ENCODE measurements around the gene CMBL.

CMBL gene

DNA sequence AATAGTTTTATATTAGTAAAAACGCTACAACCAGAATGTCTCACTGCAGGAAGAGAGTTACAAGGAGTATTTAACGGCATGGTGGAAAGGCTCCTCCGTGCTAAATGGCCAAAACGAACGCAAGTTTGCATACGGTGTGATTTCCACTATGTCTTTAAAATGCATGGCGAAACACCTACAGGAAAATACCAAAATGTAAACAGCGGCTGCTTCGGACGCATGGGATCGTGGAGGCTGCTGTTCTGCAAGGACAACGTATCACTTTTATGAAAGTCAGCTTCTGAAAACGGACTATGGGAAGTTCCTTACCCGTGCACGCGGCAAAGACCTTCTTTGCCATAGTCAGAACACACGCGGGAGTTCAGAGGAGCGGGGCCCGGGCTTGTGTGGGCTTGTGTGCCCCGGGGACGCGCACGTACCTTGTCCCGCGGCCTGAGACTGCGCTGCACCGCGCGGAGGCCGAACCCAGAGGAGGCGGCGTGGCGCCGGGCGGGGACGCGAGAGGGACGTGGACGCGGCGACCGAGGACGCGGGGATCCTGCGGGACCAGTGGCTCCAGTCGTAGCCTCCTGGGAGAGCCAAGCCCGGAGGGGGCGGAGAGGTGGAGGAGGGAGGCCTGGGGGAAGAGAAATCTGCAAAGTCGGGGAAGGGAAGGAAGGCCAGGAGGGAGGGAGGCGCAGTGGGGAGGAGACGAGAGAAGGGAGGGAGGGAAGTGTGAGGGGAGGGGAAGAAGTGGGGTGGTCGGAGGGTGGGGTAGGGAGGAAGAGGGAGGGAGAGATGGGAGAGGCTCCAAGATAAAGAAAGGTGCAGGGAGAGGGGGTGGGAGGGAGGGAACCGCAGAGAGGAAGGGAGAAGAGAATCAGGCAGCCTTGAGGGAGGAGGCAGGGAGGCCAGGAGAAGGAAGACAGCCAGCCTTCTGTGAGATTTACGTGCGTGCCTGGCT lies at the start of gene CMBL:
TSS of gene CMBL (minus strand) at position 697 of the 943 bp plus-strand sequence. CDS start 17,140 bp downstream, outside the sequence.
- H3K4me3 ChIP-seq (ENCODE audit: low read depth, low read length): peak within 1 kb of the TSS; percentile 58
- DNase-seq (ENCODE audit: low read depth, low spot score): peak; percentile 70
- in situ Hi-C loops (cut with HindIII; ENCODE audit: low sequenced_read_pairs): no loop called here
- TF ChIP-seq, protein P1, sequence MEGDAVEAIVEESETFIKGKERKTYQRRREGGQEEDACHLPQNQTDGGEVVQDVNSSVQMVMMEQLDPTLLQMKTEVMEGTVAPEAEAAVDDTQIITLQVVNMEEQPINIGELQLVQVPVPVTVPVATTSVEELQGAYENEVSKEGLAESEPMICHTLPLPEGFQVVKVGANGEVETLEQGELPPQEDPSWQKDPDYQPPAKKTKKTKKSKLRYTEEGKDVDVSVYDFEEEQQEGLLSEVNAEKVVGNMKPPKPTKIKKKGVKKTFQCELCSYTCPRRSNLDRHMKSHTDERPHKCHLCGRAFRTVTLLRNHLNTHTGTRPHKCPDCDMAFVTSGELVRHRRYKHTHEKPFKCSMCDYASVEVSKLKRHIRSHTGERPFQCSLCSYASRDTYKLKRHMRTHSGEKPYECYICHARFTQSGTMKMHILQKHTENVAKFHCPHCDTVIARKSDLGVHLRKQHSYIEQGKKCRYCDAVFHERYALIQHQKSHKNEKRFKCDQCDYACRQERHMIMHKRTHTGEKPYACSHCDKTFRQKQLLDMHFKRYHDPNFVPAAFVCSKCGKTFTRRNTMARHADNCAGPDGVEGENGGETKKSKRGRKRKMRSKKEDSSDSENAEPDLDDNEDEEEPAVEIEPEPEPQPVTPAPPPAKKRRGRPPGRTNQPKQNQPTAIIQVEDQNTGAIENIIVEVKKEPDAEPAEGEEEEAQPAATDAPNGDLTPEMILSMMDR (IDR thresholded peaks at IDR 0.05; ENCODE audit: low read depth, low read length): no peak

DNA sequence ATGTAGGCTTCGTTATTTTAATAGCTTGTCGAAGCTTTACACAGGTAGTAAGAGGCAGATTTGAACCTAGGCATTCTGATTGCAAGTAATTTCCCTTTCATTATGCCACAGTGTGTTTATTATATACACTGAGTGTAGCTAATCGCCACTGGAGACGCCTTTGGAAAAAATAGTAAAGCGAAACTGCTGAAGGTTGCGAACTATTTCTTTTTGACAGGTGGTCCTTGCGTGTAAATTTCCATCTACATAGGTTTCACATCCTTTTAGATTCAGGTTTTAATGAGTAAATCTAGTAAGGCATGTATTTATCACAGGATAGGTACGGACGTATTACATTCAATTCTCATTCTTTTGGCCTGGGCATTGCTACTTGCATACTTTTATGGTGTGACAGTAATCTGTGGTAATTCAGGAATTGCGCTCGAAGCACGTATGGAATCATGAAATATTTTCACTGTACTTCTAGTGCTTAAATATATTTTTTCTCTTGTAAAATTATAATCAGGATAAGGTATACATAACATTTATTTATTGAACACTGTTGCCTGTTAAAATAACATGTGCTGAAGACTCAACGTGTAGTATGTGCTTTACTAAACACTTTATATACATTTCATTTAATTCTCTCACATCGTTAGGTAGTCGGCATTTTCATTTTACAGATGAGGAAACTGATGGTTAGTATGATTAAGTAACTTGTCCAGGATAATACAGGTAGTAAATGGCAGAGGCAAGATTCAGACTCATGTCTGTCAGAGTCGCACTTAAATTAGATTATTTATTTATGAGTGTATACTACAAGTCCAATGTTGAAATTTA lies 47.6 kb upstream of the CMBL start:
- in situ Hi-C loops (cut with HindIII; ENCODE audit: low sequenced_read_pairs): no loop called here
- DNase-seq (ENCODE audit: low read depth, low spot score): peak; percentile 44
- TF ChIP-seq, protein P1 (IDR thresholded peaks at IDR 0.05; ENCODE audit: low read depth, low read length): no peak
- H3K4me3 ChIP-seq (ENCODE audit: low read depth, low read length): peak overlapping the region; percentile 80

DNA sequence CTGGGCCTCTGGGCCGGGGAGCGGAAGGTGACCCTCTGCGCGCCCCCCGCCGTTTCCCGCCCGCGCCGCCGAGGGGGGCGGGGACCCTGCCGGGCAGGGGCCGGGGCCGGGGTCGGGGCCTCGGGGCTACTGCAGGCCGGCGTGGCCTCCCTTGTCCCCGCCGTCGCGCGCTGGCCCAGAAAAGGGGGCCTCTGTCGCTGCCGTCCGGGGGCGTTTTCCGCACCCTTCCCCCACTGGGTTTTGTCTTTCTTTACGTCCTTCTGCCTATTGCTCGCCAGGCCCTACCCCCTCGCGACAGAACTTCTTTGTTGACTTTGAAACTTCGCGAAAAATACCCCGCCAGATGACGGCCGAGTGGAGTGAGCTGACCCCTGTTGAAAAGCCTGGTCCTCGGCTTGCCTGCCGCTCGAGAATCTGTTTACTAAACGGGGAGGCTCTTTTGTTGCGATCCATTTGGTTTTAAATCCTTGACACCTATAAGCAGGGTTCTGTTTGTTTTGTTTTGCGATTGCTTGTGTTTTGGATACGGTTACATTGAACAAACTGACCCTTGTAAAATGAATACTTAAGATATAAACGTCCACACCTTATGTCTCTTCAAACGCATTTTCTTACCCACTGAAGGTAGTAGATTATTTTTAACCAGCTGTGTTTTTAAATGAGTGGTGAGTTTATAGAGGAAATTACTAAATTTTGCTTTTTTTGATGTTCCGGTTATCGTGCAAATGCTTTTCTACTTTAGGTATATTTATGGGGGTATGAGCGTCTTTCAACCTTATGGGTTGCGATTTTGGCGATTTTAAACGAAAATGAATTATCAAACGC lies 46.6 kb upstream of the CMBL start:
- in situ Hi-C loops (cut with HindIII; ENCODE audit: low sequenced_read_pairs): no loop called here

DNA sequence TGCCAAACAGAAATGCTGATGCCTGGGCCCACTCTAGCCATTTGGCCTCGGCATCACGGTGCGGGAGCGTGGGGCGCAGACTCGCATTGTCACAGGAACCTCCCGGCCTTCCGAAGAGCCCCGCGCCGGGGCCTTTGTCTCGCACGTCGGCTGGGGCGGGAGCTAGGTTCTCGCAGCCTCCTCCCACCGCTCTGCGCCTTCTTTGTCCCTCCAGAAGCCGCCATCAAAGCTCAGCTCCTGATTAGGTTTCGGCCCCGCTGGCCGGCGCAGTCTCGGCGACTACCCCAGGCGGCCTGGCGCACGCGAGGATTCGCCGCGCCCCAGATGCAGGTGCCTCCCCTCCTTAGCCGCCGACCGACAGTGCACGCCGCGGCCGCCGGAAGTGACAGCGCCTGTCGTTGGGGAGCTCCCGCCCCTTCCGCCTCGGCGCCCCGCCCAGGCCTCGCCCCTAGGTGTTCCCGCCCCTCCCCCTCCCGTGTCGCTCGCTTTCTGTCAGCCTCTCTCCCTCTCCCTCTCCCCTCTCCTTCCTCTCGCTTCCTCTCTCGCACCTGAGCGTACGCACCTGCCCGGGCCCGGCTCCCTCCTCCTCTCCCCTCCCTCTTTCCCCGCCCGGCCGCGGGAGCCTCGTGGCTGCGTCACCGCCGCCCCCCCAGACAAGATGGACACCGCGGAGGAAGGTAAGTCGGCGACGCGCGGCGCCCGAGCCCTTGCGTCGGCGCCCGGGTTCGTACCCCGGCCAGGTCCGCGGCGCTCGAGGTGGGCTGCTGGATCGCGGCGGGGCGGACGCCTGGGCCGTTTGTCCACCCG lies 45.7 kb upstream of the CMBL start, which contains the start of gene MARCHF6:
TSS of gene MARCHF6 (plus strand) at position 455 of the 807 bp plus-strand sequence. CDS start at position 659, 204 bp downstream.
- TF ChIP-seq, protein P1 (IDR thresholded peaks at IDR 0.05; ENCODE audit: low read depth, low read length): no peak
- H3K4me3 ChIP-seq (ENCODE audit: low read depth, low read length): peak within 1 kb of the TSS; percentile 80
- DNase-seq (ENCODE audit: low read depth, low spot score): peak; percentile 91
- in situ Hi-C loops (cut with HindIII; ENCODE audit: low sequenced_read_pairs): no loop called here

More for the DNA sequence above, 46.6 kb upstream of the CMBL start:
- TF ChIP-seq, protein P1 (IDR thresholded peaks at IDR 0.05; ENCODE audit: low read depth, low read length): no peak
- H3K4me3 ChIP-seq (ENCODE audit: low read depth, low read length): peak overlapping the region; percentile 80
- peak; percentile 42 for DNase-seq (ENCODE audit: low read depth, low spot score)

DNA sequence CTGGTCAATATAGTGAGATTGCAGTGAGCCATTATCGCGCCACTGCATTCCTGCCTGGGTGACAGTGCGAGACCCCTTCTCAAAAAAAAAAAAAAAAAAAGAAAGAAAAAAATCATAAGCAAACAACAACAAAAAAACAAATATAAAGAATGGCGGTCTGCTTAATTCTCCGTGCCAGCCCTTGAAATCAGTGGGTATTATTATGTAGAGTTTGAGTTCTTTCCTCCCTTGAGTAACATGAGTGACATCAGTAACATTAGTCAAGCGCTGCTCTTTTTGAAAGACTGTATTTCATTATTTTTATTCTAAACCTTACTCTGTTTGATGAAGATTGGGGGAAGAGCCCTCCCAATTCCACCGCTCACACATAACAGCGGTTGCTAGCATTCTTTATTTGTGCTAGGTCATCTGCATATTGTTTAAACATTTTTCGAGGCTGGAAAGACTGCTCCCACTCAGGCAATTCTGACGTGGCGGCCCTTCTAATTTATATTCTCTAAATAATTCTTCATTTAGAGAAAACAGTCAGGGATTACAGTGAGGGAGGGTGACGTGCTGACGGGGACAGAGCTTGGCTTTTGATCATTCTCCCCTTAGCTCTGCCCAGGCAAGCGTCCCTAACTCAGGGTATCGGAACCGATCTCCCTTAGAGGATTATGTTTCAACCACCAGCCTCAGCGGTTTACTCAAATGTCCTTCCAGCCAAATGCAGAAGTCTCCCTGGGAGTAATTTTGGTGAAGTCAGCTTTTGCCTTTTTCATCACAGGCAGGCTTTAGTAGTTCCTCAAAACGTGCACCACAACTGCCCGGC lies 44.9 kb upstream of the CMBL start:
- in situ Hi-C loops (cut with HindIII; ENCODE audit: low sequenced_read_pairs): no loop called here
- TF ChIP-seq, protein P1 (IDR thresholded peaks at IDR 0.05; ENCODE audit: low read depth, low read length): no peak
- peak; percentile 71 for DNase-seq (ENCODE audit: low read depth, low spot score)
- H3K4me3 ChIP-seq (ENCODE audit: low read depth, low read length): peak overlapping the region; percentile 80

Data from astrocyte of the spinal cord (primary cell).